ENCODE measurements around the gene LYG2.
"Not testable (repeated sequence)": the region's sequence is repeated elsewhere in the genome, so short reads cannot be mapped to it uniquely, and the experiment has no call there.

Gene LYG2

GRCh38 chr2:99201959-99202678 lies 53.3 kb downstream of the LYG2 start:
- DNase-seq (ENCODE audit: low spot score) (no peak), FAIRE-seq (no peak)

GRCh38 chr2:99200076-99200800 lies 55.2 kb downstream of the LYG2 start:
- FAIRE-seq: no peak
- no peak for DNase-seq (ENCODE audit: low spot score)

DNA sequence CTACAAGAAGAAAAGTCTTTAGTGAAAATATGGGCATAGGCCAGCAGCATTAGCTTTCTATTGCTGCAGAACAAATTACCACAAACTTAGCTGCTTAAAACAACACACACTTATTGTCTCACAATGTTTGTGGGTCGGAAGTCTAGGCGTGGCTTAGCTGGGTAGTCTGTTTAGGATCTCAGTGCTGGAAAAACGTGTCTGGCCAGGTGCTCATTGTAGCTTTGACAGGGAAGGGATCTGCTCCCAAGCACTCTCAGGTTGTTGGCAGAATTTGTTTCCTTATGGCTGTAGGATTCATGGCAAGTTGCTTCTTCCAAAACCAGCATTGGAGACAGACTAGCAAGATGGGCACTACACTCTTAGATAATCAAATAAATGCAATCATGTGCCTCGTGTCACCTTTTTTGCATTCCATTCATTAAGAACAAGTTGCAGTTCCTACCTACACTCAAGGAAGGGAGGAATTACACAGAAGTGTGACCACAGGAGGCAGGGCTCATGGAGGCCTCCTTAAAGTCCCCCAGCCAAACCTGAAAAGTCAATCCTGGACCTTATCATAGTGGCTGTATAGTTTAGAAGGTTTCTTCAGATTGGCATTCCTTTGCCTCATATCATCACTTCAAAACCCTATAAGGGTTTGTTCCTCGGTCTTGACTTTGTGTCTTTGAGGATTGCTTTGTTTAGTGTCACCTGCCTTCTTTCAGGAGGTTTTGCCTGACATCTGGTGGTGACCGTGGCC lies 57.2 kb downstream of the LYG2 start:
- DNase-seq (ENCODE audit: low spot score) (no peak), FAIRE-seq (no peak)

DNA sequence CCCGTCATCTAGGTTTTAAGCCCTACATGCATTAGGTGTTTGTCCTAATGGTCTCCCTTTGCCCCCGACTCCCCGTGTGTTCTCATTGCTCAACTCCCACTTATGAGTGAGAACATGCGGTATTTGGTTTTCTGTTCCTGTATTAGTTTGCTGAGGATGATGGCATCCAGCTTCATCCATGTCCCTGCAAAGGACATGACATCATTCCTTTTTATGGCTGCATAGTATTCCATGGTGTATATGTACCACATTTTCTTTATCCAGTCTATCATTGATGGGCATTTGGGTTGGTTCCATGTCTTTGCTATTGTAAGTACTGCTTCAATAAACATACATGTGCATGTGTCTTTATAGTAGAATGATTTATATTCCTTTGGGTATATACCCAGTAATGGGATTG lies 63.1 kb downstream of the LYG2 start:
- not testable (repeated sequence) for DNase-seq (ENCODE audit: low spot score); FAIRE-seq
